ENCODE data around the gene TTC31.

GRCh38 chr2:74512744-74513604, 30.1 kb downstream of the TTC31 start:
- TF ChIP-seq TAF1 (IDR thresholded peaks at IDR 0.05; ENCODE audit: borderline replicate concordance, insufficient read depth, low read length), result no peak
- no peak for TF ChIP-seq POLR2AphosphoS5 (IDR thresholded peaks at IDR 0.05; ENCODE audit: low read depth, low read length)
- no peak for TF ChIP-seq FOXP2 (optimal IDR thresholded peaks at IDR 0.05; ENCODE audit: borderline replicate concordance, extremely low read depth, extremely low read length, insufficient read depth)
- TF ChIP-seq SIN3A (IDR thresholded peaks at IDR 0.05; ENCODE audit: borderline replicate concordance, insufficient read depth, low read length), result no peak

Measured in PFSK-1 (cell line).